MM.1S (cell line): ENCODE measurements around the gene IFNE.

Experiments
- DNase-seq: peaks from one replicate; pipeline ENCODE4 v3.0.0-alpha.2; 2015
- H2AFZ ChIP-seq: fragments of 300-600 bp; sonication (generic); 2 replicates; pipeline ENCODE4 v1.6.0; 2016; ENCODE audit warnings: antibody characterized with exemption, low read length
- H3F3A ChIP-seq: fragments of 300-600 bp; sonication (generic); 2 replicates; pipeline ENCODE4 v1.6.1; 2016; ENCODE audit warnings: mild to moderate bottlenecking, antibody characterized with exemption, low read length, moderate library complexity, mixed read lengths; ENCODE audit not compliant: insufficient read depth
- H3K27ac ChIP-seq: fragments of 300-600 bp; sonication (generic); 2 replicates; pipeline ENCODE4 v1.5.1; 2016; ENCODE audit warnings: mild to moderate bottlenecking, low read length
- H3K27me3 ChIP-seq: fragments of 300-600 bp; sonication (generic); replicated peaks from 2 replicates; pipeline ENCODE4 v1.6.0; 2016; ENCODE audit warnings: low read length; ENCODE audit not compliant: insufficient read depth
- H3K36me3 ChIP-seq: fragments of 300-600 bp; sonication (generic); replicated peaks from 2 replicates; pipeline ENCODE4 v1.6.1; 2016; ENCODE audit warnings: mild to moderate bottlenecking, low read length, mixed read lengths; ENCODE audit not compliant: insufficient read depth
- H3K4me1 ChIP-seq: fragments of 300-600 bp; sonication (generic); 2 replicates; pipeline ENCODE4 v1.6.1; 2016; ENCODE audit warnings: low read length, mixed read lengths
- H3K4me2 ChIP-seq: fragments of 300-600 bp; sonication (generic); 2 replicates; pipeline ENCODE4 v1.6.0; 2016; ENCODE audit warnings: low read depth, low read length
- H3K4me3 ChIP-seq: fragments of 300-600 bp; sonication (generic); 2 replicates; pipeline ENCODE4 v1.5.1; 2016; ENCODE audit warnings: low read length, mixed read lengths
- H3K79me2 ChIP-seq: fragments of 300-600 bp; sonication (generic); 2 replicates; pipeline ENCODE4 v1.6.1; 2016; ENCODE audit warnings: mixed run types, low read length, mixed read lengths
- H3K9ac ChIP-seq: fragments of 300-600 bp; sonication (generic); 2 replicates; pipeline ENCODE4 v1.6.1; 2016; ENCODE audit warnings: low read length, mixed read lengths
- H3K9me2 ChIP-seq: fragments of 300-600 bp; sonication (generic); replicated peaks from 2 replicates; pipeline ENCODE4 v1.6.1; 2016; ENCODE audit warnings: mild to moderate bottlenecking, low read length, mixed read lengths; ENCODE audit not compliant: insufficient read depth
- H3K9me3 ChIP-seq: fragments of 300-600 bp; sonication (generic); replicated peaks from 2 replicates; pipeline ENCODE4 v1.6.1; 2016; ENCODE audit warnings: mild to moderate bottlenecking, low read length, mixed read lengths; ENCODE audit not compliant: insufficient read depth
- H4K20me1 ChIP-seq: fragments of 300-600 bp; sonication (generic); 2 replicates; pipeline ENCODE4 v1.6.1; 2016; ENCODE audit warnings: mild to moderate bottlenecking, low read length, moderate library complexity, mixed read lengths; ENCODE audit not compliant: insufficient read depth
- CTCF ChIP-seq: fragments of 300-600 bp; sonication (generic); IDR thresholded peaks from 2 replicates; pipeline ENCODE4 v1.5.1; 2016; ENCODE audit warnings: antibody characterized with exemption, low read length, mixed read lengths
- EZH2 ChIP-seq: fragments of 300-600 bp; sonication (generic); optimal IDR thresholded peaks from 2 replicates; pipeline ENCODE3; 2017; ENCODE audit warnings: low read depth, mild to moderate bottlenecking, antibody characterized with exemption, low read length, mixed read lengths
- EZH2phosphoT487 ChIP-seq: fragments of 300-600 bp; sonication (generic); IDR thresholded peaks from 2 replicates; pipeline ENCODE4 v1.6.1; 2018; ENCODE audit warnings: antibody characterized with exemption, low read length

IFNE gene

GRCh38 chr9:21510806-21511205 is 28.7 kb upstream of the IFNE start:
- Histone ChIP-seq H3F3A (no peaks in the 10 kb centered on the region), H3K4me3 (no peak overlapping the region), H4K20me1 (no peaks in the 10 kb centered on the region), H3K9me3 (no peaks in the 10 kb centered on the region), H2AFZ (no peak overlapping the region), H3K4me2 (no peak overlapping the region), H3K4me1 (no peaks in the 10 kb centered on the region), H3K9me2 (no peaks in the 10 kb centered on the region), H3K27ac (no peak overlapping the region), H3K27me3 (no peaks in the 10 kb centered on the region), H3K9ac (no peak overlapping the region), H3K79me2 (no peaks in the 10 kb centered on the region), H3K36me3 (no peaks in the 10 kb centered on the region)
- DNase-seq, result no peak
- TF ChIP-seq CTCF, result no peak

- Histone ChIP-seq H3K27ac (no peak overlapping the region), H3K36me3 (no peaks in the 10 kb centered on the region), H3K4me2 (no peak overlapping the region)
Measured at GRCh38 chr9:21507483-21507790, 25.3 kb upstream of the IFNE start.

GRCh38 chr9:21506626-21507482 is 24.7 kb upstream of the IFNE start:
- Histone ChIP-seq H3K79me2 (no peaks in the 10 kb centered on the region), H3F3A (no peaks in the 10 kb centered on the region), H3K27ac (no peak overlapping the region), H3K4me3 (no peak overlapping the region), H3K4me1 (no peaks in the 10 kb centered on the region), H3K27me3 (no peaks in the 10 kb centered on the region), H3K9me3 (no peaks in the 10 kb centered on the region), H4K20me1 (no peaks in the 10 kb centered on the region), H3K9ac (no peak overlapping the region), H3K36me3 (no peaks in the 10 kb centered on the region), H3K9me2 (no peaks in the 10 kb centered on the region), H2AFZ (no peak overlapping the region), H3K4me2 (no peak overlapping the region)
- no peak for TF ChIP-seq CTCF
- no peak for TF ChIP-seq EZH2
- no peak for TF ChIP-seq EZH2phosphoT487
- no peak for DNase-seq

More at GRCh38 chr9:21507483-21507790, 25.3 kb upstream of the IFNE start:
- Histone ChIP-seq H3F3A (no peaks in the 10 kb centered on the region), H4K20me1 (no peaks in the 10 kb centered on the region), H3K9me3 (no peaks in the 10 kb centered on the region), H3K27me3 (no peaks in the 10 kb centered on the region), H3K79me2 (no peaks in the 10 kb centered on the region), H2AFZ (no peak overlapping the region), H3K4me3 (no peak overlapping the region), H3K4me1 (no peaks in the 10 kb centered on the region), H3K9ac (no peak overlapping the region), H3K9me2 (no peaks in the 10 kb centered on the region)
- DNase-seq, result no peak
- TF ChIP-seq EZH2phosphoT487 (no peak), EZH2 (no peak), CTCF (no peak)
